PC-9 (cell line): ENCODE results near the gene KIAA1328. TPM values are rescaled to one million over a fixed set of nuclear protein-coding genes. Genes with fewer than 3 reads are reported as not detected.

Experiments used
- BruUV-seq: library from RNA; stranded (reverse); fragments of 400-500 nt; replicated peaks from 2 replicates; lab custom pipeline; 2021; lab: Mats Ljungman, UMichigan
- CTCF ChIA-PET: fragments of 300-600 bp; sonication (Branson Sonifier 250); formaldehyde crosslinking; loops from one replicate; lab custom pipeline; 2022; ENCODE audit warnings: antibody characterized with exemption; lab: Charles Lee
- POLR2A ChIA-PET: fragments of 300-600 bp; sonication (Branson Sonifier 250); formaldehyde crosslinking; loops from one replicate; lab custom pipeline; 2022; ENCODE audit warnings: antibody characterized with exemption; ENCODE audit not compliant: unreplicated experiment; lab: Charles Lee
- DNase-seq, 2 experiments: peaks; one replicate each; pipeline versions ENCODE4 v3.0.0 to v3.0.0-alpha.2; 2015 to 2022; ENCODE audit warnings: mixed read lengths in 1 of 2
- H2AFZ ChIP-seq: fragments of 200-600 bp; sonication (generic); 2 replicates; pipeline ENCODE4 v1.8.1; 2017; ENCODE audit warnings: antibody characterized with exemption
- H3F3A ChIP-seq: fragments of 200-600 bp; sonication (generic); 2 replicates; pipeline ENCODE4 v1.8.1; 2017; ENCODE audit warnings: antibody characterized with exemption, mild to moderate bottlenecking, low read depth; ENCODE audit not compliant: insufficient read depth
- H3K27ac ChIP-seq: fragments of 200-600 bp; sonication (generic); 2 replicates; pipeline ENCODE4 v1.6.1; 2016; ENCODE audit warnings: mixed run types
- H3K27me3 ChIP-seq: fragments of 200-600 bp; sonication (generic); 2 replicates; pipeline ENCODE4 v1.6.1; 2016; ENCODE audit warnings: low read depth, mixed run types; ENCODE audit not compliant: insufficient read depth
- H3K36me3 ChIP-seq: fragments of 200-600 bp; sonication (generic); 2 replicates; pipeline ENCODE4 v1.6.1; 2016; ENCODE audit warnings: low read depth, mixed run types
- H3K4me1 ChIP-seq: fragments of 200-600 bp; sonication (generic); replicated peaks from 2 replicates; pipeline ENCODE4 v1.6.1; 2016; ENCODE audit warnings: mixed run types; ENCODE audit not compliant: insufficient read depth
- H3K4me2 ChIP-seq: fragments of 200-600 bp; sonication (generic); 2 replicates; pipeline ENCODE4 v1.6.1; 2017; ENCODE audit warnings: mixed run types
- H3K4me3 ChIP-seq: fragments of 200-600 bp; sonication (generic); 2 replicates; pipeline ENCODE4 v1.6.1; 2016; ENCODE audit warnings: mixed run types
- H3K79me2 ChIP-seq: fragments of 200-600 bp; sonication (generic); 2 replicates; pipeline ENCODE4 v1.6.1; 2017; ENCODE audit warnings: low read depth, mixed run types
- H3K9me2 ChIP-seq: fragments of 200-600 bp; sonication (generic); 2 replicates; pipeline ENCODE4 v1.8.1; 2017; ENCODE audit warnings: mild to moderate bottlenecking; ENCODE audit not compliant: insufficient read depth
- H3K9me3 ChIP-seq: fragments of 200-600 bp; sonication (generic); 2 replicates; pipeline ENCODE4 v1.8.1; 2016; ENCODE audit warnings: low read depth; ENCODE audit not compliant: insufficient read depth
- H4K20me1 ChIP-seq: fragments of 200-600 bp; sonication (generic); 2 replicates; pipeline ENCODE4 v1.8.1; 2017; ENCODE audit not compliant: insufficient read depth
- CTCF ChIP-seq: fragments of 200-600 bp; sonication (generic); conservative IDR thresholded peaks from 2 replicates; pipeline ENCODE4 v1.6.1; 2017; ENCODE audit warnings: mixed run types, antibody characterized with exemption, mild to moderate bottlenecking, moderate library complexity
- EZH2 ChIP-seq: fragments of 200-600 bp; sonication (generic); IDR thresholded peaks from 2 replicates; pipeline ENCODE4 v1.8.0; 2017; ENCODE audit warnings: antibody characterized with exemption, low read depth
- intact Hi-C: fragments of 100-400 bp; cut with micrococcal nuclease; formaldehyde crosslinking; loops from one replicate; pipeline ENCODE4 v1.10.0; 2022; ENCODE audit not compliant: unreplicated experiment
- total RNA-seq: library from RNA; stranded (reverse); gene quantifications from 2 replicates; pipeline ENCODE4 v1.2.3, GENCODE V29; 2021

The KIAA1328 gene
- total RNA-seq, 1 experiment from 2014 or later, result 6.5 TPM

- ChIA-PET POLR2A (no interaction called here), CTCF (no interaction called here)
- TF ChIP-seq EZH2, result no peak
- no peak for TF ChIP-seq CTCF
- intact Hi-C loops, result no loop called here
- H3K27me3 ChIP-seq, result no peaks in the 10 kb centered on the region
- H3K79me2 ChIP-seq, result no peaks in the 10 kb centered on the region
- no peaks in the 10 kb centered on the region for H3K9me3 ChIP-seq
- H3F3A ChIP-seq, result no peaks in the 10 kb centered on the region
- H3K36me3 ChIP-seq, result no peaks in the 10 kb centered on the region
- H3K4me1 ChIP-seq, result no peaks in the 10 kb centered on the region
- no TSS peak for BruUV-seq
- no peak overlapping the region for H3K27ac ChIP-seq
- no peak overlapping the region for H2AFZ ChIP-seq
- no peaks in the 10 kb centered on the region for H4K20me1 ChIP-seq
- H3K4me2 ChIP-seq, result no peak overlapping the region
- H3K4me3 ChIP-seq, result no peak overlapping the region
- DNase-seq, result no peak
- H3K9me2 ChIP-seq, result no peaks in the 10 kb centered on the region
These were observed 420.4 kb downstream of the KIAA1328 start for GRCh38 chr18:37249171-37249886.

- TF ChIP-seq CTCF (no peak), EZH2 (no peak)
- intact Hi-C loops, result no loop called here
- H3K4me3 ChIP-seq, result no peak overlapping the region
- H4K20me1 ChIP-seq, result no peaks in the 10 kb centered on the region
- no peaks in the 10 kb centered on the region for H3K9me2 ChIP-seq
- no peaks in the 10 kb centered on the region for H3K9me3 ChIP-seq
- no TSS peak for BruUV-seq
- no peak overlapping the region for H2AFZ ChIP-seq
- H3K4me1 ChIP-seq, result no peaks in the 10 kb centered on the region
- no peaks in the 10 kb centered on the region for H3F3A ChIP-seq
- no peaks in the 10 kb centered on the region for H3K36me3 ChIP-seq
- POLR2A ChIA-PET, result interaction anchor here (0.7 kb wide), 1 partner anchor 308 kb away, joined by 5 read pairs; no protein-coding TSS in a partner anchor
- no peak overlapping the region for H3K4me2 ChIP-seq
- H3K27me3 ChIP-seq, result peaks cover 6% of the 10 kb centered on the region; the same call in 1 of the 2 replicates
- CTCF ChIA-PET, result interaction anchor here (0.6 kb wide), 1 partner anchor 71 kb away, joined by 10 read pairs; no protein-coding TSS in a partner anchor
- DNase-seq, result no peak
- H3K79me2 ChIP-seq, result no peaks in the 10 kb centered on the region
- no peak overlapping the region for H3K27ac ChIP-seq
These were observed 421.1 kb downstream of the KIAA1328 start for GRCh38 chr18:37249895-37250618.

GRCh38 chr18:37251679-37252078 lies 422.8 kb downstream of the KIAA1328 start:
- Histone ChIP-seq H3K4me3 (no peak overlapping the region), H3F3A (no peaks in the 10 kb centered on the region), H3K36me3 (no peaks in the 10 kb centered on the region), H4K20me1 (no peaks in the 10 kb centered on the region), H3K4me1 (no peaks in the 10 kb centered on the region), H3K4me2 (no peak overlapping the region), H3K79me2 (no peaks in the 10 kb centered on the region), H3K27ac (no peak overlapping the region), H3K9me2 (no peaks in the 10 kb centered on the region), H3K27me3 (peaks cover 11% of the 10 kb centered on the region; the same call in 1 of the 2 replicates), H3K9me3 (no peaks in the 10 kb centered on the region), H2AFZ (no peak overlapping the region)
- CTCF ChIA-PET, result no interaction called here
- peak in 1 of 2 experiments; percentile 23 for DNase-seq
- TF ChIP-seq CTCF, result no peak
- TF ChIP-seq EZH2, result no peak
- BruUV-seq, result no TSS peak
- POLR2A ChIA-PET, result no interaction called here
- intact Hi-C loops, result no loop called here
